Upper lobe of left lung (tissue), 4 donors: ENCODE measurements around the gene ZNF407.

ENCODE experiments used
- CTCF ChIP-seq, 6 experiments: fragments of 450-650 bp in 4 of 6; fragments of 200-600 bp in 2 of 6; sonication (generic) in 2 of 6; IDR thresholded peaks; one replicate each; pipeline ENCODE4 v1.5.1; 2016 to 2019; ENCODE audit warnings: antibody characterized with exemption in 6 of 6
- EP300 ChIP-seq, 4 donors: sonication (generic); formaldehyde crosslinking; IDR thresholded peaks; one replicate each; pipeline ENCODE4 v1.5.1; 2017; ENCODE audit warnings: antibody characterized with exemption in 4 of 4, control low read depth in 2 of 4
- POLR2A ChIP-seq, 4 donors: fragments of 450-650 bp; IDR thresholded peaks; one replicate each; pipeline ENCODE4 v1.5.1; 2016 to 2017; ENCODE audit warnings: antibody characterized with exemption in 4 of 4, mild to moderate bottlenecking in 2 of 4
- POLR2AphosphoS5 ChIP-seq, 2 donors: sonication (generic); formaldehyde crosslinking; IDR thresholded peaks; one replicate each; pipeline ENCODE4 v1.5.1; 2017; ENCODE audit warnings: antibody characterized with exemption in 2 of 2

GRCh38 chr18:75051757-75052156, 454.1 kb downstream of the ZNF407 start:
- no peak for TF ChIP-seq CTCF (IDR thresholded peaks at IDR 0.05)
- no peak for TF ChIP-seq POLR2AphosphoS5 (IDR thresholded peaks at IDR 0.05)
- TF ChIP-seq EP300 (IDR thresholded peaks at IDR 0.05) = no peak
- no peak for TF ChIP-seq POLR2A (IDR thresholded peaks at IDR 0.05)
